Measurements from ENCODE around the gene PLCD4.

Gene PLCD4

DNA sequence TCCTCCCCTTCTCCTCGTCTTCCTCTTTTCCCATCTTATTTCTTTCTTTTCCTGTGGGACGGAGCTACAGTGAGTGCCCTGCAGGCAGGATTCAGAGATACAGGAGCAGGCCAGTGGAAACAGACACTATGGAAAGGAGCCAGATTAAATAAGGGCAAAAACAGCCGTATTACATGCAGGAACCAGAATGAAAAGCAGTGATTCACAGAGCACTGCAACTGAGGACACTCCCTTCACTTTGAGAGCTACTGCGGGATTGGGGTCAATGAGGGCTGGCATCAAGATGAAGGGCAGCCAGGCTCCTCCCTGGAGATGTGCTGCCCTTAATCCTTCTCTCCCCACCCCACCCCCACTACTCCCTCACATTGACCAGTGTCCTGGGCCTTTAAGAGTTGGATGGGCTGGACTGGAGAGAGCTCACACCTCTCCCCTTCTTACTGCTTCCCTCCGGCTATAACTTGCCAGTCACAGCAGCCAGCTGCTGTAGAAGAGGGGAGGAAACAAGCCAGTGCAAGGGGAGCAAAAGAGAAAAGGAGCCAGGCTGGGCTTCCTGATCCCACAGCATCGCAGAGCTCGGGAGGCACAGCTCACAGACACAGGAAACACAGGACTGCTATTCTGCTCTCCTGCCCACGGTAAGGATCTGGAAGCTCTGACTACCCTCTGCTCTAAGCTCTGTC lies at the start of gene PLCD4:
Gene PLCD4 (plus strand): TSS at position 464 of the 680 bp plus-strand sequence. CDS start 7,841 bp downstream, outside the sequence.
- DNase-seq (ENCODE audit: low read depth), result peak; percentile 88

DNA sequence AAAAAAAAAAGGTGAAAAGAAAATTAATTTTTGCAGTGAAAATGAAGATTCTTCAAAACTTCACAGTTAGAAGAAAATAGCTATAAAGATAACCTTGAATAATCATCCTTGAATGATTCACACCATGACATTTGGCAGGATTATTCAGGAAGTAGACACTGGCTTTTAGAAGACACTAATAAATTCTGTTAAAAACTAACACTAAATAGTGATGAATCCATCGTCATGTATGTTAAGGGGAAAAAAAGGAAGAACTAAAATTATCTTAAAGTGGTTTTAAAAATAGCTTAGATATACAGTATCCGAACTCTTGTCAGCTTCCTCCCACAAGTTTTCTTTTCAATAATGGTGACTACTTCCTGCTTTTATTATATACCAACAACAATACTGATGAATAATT lies 49.8 kb upstream of the PLCD4 start:
- DNase-seq (ENCODE audit: low read depth), result no peak

DNA sequence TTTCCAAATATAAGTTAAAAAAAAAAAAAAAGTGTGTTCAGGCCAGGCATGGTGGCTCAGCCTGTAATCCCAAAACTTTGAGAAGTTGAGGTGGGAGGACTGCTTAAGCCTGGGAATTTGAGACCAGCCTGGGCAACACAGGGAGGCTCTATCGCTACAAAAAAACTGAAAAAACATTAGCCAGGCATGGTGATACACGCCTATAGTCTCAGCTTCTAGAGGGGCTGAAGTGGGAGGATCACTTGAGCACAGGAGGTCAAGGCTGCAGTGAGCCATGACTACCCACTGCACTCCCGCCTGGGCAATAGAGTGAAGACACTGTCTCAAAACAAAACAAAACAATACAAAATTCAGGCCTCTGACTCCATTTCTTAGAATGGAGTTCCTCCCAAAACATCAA lies 48.7 kb upstream of the PLCD4 start:
- DNase-seq (ENCODE audit: low read depth), result no peak

DNA sequence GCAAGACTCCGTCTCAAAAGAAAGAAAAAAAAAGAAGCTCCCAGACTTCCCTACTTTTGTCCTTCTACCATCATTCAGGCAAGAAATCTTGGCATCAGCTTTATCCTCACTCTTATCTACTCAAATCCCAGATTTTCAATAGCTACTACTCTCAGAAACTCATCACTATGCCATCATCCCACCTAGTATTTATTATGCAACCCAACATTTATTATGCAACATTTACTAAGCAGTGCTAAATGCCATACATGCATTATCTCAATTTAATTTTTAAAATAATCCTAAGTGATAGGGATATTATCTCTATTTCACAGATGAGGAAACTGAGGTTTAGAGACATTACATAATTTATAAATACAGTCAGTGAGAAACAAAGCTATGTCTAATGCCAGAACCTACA lies 43.6 kb upstream of the PLCD4 start:
- DNase-seq (ENCODE audit: low read depth), result no peak

DNA sequence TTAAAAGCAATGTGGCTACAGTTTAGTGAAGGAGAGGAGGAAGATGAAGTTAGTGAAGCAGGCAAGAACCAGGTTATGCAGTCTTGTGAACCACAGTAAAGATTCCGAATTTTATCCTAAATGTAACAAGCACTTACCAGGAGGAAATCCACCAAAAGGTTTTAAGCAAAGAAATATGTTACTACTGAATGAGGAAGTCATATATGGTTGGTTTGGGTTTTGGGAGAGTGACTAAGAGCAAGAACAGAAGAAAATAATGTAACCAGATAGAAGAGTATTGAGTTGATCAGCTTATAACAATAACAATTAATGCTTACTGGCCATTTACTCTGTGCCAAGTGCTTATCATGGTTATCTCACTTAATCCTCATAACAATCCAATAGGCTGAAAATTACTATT lies 41.4 kb upstream of the PLCD4 start:
- no peak for DNase-seq (ENCODE audit: low read depth)

DNA sequence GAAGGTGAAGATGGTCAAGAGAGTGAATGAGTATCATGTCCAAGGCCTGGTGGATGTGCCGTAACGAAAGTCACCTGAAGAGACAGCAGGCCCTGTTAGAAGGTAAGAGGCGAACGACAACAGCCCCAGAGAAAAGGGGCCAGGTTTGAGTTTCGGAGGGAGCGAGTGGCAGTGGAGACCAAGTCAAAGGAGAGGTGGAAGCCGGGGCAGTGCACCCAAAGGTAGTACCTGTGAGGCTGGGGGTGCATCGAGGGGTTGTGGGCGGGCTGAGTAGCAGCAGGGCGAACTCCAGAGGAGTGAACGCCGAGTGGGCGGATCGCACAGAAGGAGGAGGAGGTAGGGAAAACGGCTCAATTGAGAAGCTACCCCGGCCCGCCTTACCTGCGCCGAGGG lies 39.9 kb upstream of the PLCD4 start:
- peak; percentile 6 for DNase-seq (ENCODE audit: low read depth)

DNA sequence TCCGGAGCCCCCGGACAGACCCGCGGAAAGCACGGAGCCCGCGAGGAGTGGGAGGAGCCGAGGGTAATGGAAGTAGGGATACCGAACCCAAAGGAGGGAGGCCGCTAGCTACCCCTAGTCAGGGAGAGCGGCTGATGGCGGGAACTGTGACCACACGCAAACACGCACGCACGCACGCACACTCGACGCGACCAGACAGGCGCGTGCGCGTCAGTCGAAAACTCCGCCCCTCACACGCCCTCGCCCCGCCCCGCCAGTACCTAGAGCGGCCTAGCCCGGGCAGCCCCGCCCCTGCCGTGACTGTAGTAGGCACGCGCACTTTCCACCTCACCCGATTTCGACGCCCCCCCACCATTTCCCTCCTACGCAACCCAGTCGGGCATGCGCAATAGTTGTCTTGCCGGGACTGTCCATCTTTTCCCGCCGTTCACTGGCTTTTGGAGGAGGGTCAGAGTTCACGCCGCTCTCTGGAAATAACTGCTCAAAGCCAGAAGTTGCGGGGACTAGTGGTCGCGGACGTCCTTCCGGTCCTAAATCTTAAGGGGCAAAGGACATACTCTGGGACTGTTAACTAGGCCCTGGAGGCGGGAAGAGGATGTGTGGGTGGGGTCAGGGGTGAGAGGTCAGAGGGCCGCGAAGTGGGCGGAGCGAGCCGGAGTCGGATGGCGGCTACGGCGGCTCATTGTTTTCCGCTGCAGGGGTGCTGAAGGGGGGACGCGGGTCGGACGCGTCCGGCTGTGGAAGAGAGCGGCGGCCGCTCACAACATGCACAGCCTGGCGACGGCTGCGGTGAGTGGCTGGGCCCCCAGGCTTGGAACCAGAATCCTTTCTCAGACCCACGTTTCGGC lies 39.3 kb upstream of the PLCD4 start, which contains the start of the genes CNOT9 and USP37:
Gene CNOT9 (plus strand): TSS at position 650 of the 848 bp plus-strand sequence. CDS start 116 bp downstream, at position 766.
Gene USP37 (minus strand): TSS at position 162 of the 848 bp plus-strand sequence. CDS start 9,698 bp downstream, outside the sequence.
- peak; percentile 98 for DNase-seq (ENCODE audit: low read depth)

DNA sequence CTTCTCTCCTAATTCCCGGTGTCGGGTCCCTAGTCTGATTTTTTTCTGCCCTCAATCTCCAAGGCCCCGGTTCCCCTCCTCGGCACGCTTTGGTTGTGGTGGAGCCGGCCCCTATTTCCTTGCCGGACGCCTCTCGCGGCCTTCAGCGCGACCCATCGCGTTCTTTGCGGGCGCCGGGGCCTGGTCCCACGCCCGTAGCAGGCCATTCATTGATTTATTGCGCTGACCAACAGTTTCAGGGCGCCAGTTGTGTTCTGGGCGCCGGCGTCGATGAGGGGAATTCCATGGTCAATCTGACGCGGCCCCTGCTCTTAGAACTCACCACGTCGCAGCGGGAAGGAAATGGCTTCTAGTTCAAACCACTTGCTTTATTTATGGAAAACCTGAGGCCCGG lies 38.7 kb upstream of the PLCD4 start:
- DNase-seq (ENCODE audit: low read depth), result peak; percentile 84

DNA sequence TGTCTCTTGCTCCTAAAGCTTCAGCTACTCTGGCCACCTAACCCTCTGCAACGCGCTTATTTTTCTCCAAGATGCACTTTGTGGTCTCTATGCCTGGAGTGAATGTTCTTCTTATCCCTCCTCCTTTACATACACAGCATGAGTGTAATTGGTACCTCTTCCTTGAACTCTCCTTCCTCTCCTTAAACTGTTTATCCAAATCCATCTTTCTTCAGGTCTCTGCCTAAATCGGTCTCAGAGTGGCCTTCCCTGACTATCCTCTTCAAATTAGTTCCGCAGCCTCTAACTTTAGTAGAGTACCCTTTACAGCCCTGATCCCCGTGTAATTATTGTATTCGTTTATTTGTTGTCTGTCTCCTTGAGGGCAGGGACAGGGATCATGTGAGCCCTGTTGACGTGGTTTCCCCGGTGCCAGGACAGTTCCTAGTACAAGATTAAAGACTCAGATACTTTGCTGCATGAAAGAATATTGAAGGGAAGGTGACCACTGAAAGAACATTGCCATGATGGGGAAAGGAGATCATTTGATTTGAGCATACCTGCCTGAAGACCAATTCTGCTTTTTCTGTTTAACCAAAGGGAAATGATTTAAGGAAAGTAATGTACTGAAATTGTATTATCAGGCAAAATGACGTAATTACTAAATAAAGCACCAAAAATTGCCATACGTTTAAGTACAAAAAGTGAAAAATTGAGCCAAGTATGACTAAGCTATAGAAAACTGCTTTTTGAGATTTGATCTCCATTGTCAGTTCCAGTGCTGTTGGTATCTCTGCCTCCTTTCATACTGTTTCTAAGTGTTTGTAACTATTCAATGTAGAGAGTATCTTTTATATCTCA lies 37.8 kb upstream of the PLCD4 start:
- peak; percentile 80 for DNase-seq (ENCODE audit: low read depth)

DNA sequence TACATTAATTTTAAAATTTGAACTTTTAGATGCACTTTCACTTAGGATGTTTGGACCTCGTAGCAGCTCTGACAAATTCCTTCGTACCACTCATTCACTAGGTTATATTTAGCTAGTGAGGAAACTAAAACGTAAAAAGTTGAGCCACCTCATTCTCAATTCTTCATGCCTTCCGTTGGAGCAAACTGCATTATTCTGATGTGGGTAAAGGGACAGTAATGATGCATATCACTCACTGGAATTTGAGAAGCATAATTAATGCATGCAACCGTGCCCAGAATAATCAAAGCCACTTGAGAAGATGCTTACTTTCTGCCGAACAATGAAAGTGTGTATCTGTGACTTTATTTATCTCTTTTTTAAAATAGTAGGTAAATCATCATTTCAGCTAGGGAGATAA lies 36.8 kb upstream of the PLCD4 start:
- DNase-seq (ENCODE audit: low read depth), result peak; percentile 48

DNA sequence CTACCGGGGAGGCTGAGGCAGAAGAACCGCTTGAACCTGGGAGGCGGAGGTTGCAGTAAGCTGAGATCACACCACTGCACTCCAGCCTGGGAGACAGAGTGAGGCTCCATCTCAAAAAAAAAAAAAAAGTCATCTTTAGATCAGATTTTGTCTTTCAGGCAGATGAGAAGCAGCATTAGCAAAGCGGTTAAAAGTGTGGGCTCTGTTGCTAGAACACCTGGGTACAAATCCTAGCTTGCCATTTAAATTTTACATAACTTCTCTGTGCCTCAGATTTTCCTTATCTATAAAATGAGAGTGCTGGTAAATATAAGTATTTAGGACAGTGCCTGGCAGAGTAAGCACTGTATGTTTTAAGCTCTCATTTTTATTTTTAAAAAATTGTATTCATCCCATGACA lies 30.8 kb upstream of the PLCD4 start:
- DNase-seq (ENCODE audit: low read depth), result no peak

DNA sequence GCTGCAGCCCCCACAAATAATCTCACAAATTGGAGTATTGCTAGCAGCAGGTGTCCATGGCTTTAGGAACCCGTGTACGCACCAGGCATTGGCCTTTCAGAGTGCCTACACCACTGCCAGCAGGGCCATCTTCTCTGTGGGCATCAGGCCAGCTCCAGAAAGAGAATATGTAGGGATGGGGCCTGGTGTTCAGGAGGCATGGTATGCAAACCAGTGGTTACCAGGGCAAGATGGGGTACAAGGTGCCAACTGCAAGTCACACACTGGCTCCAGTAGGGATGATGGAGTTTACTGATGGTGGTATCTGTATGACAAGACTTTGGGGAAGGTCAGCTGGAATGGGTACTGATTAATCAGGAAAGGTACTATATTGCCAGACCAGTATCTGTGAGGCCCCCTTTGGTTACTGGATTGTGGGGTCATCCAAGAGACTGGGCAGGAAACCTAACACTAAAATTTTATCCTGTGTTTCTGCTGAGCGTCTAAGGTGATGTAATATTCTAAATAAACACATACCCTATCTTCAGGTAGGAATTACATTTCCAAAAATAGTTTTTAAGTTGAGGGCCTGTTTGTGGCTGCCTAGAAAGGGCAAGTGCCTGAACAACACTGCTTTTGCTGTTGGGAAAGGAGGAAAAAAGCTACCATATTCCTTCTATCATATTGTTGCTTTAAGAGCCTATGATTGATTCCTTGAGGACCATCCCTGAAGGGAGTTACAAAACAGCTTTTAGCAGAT lies 30.0 kb upstream of the PLCD4 start:
- no peak for DNase-seq (ENCODE audit: low read depth)

DNA sequence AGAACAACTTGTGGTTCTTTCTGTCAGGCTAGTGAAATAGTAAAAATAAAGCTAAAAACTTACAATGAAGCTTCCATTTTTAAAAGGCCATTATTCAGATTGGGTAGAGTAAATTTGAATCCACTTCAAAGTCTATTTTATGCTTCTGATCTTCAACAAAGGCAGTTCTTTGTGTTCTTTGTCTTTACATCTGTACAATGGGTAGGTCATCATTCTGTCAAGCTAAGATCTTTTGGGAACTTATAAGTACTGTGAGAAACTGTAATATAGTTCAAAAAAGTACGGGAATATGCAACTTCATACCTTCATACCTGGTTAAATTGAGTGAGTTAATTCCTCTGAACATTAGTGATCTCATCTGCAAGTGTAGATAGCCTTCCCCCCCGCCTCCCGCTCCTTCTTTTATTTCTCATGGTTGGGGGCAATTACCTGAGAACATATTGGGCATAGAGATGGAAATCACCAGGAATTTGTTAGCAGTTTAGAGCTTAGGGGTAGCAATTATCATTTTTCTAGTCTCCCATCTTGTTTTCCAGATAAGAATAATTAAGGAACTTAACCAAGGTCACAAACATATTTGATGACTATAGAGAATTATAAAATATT lies 29.3 kb upstream of the PLCD4 start:
- no peak for DNase-seq (ENCODE audit: low read depth)

DNA sequence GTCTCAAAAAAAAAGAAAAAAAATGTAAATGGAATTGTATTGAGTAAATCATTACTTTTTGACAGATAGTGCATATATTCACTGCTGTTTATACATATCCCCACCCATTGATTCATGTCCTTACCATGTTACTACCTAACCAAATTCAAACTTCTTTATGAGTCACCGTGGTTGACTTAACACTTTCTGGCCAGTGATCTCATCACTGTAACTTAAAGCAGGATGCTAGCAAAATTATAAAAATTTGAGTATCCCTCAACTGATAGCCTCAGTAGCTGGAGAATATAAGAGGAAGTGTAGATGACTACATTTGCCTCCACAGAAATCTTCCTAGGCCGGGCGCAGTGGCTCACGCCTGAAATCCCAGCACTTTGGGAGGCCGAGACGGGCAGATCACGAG lies 25.6 kb upstream of the PLCD4 start:
- DNase-seq (ENCODE audit: low read depth), result peak; percentile 80

DNA sequence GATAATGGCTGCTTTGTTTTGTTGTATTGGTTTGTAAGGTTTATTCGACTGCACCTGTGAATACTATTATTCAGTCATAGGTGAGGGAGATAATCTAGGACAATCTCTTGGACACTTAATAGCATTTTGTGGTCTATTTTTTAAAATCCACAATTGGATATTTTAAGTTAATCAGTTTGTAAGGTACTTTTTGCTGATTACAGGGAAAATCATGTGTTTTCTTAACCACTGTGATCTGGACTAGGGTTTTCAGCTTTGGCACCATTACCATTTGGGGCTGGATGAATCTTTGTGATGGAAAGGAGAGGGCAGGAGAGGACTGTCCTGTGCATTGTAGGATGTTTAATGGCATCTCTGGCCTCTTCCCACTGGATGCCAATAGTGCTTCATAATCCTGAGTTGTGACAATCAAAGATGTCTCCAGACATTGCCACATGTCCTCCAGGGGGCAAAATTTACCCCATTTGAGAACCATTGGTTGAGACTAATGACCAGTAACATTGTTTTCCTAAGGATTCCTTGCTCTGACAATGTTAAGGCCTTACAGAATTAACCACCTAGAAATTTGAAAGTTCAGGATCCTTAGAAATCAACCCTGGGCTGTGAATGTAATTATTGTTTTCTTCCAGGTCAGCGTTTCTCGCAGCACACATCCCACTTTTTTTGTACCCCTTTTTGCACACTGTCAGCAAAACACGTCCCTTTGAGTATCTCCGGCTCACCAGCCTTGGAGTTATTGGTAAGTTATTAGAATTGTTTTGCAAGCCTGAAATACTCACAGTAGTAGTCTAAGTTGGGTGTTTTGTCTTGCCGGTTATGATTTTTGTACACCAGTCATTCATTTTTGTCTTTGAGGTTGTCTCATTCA lies 23.5 kb upstream of the PLCD4 start:
- no peak for DNase-seq (ENCODE audit: low read depth)

DNA sequence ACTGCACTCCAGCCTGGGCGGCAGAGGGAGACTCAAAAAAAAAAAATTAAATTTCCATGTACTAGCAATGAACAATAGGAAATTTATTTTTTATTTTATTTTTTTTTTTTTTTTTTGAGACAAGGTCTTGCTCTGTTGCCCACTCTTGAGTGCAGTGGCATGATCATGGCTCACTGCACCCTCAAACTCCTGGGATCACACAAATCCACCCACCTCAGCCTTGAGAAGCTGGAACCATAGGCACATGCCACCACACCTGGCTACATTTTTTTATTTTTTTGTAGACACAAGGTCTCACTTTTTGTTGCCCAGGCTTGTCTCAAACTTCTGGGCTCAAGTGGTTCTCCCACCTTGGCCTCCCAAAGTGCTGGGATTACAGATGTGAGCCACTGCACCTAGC lies 22.2 kb upstream of the PLCD4 start:
- no peak for DNase-seq (ENCODE audit: low read depth)

DNA sequence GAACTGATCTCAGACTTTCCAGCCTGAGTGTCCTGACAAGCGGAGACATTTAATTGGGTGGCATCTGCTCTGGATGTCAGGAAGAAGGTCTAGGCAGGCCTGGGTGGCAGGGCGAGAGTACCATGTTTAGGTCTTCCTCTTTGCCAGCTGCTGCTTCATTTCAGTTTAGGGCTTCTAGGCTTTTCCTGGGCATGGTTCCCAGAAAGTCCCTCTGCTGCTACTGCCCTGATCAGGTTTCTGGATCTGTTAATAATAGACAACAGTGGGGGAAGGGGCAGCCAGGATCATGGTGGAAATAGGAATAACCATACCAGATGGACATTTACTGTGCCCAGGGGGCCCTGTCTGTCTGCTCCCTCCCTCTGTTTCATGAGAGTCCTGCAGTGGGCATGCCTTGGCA lies 2.3 kb upstream of the PLCD4 start:
- DNase-seq (ENCODE audit: low read depth), result peak; percentile 61

DNA sequence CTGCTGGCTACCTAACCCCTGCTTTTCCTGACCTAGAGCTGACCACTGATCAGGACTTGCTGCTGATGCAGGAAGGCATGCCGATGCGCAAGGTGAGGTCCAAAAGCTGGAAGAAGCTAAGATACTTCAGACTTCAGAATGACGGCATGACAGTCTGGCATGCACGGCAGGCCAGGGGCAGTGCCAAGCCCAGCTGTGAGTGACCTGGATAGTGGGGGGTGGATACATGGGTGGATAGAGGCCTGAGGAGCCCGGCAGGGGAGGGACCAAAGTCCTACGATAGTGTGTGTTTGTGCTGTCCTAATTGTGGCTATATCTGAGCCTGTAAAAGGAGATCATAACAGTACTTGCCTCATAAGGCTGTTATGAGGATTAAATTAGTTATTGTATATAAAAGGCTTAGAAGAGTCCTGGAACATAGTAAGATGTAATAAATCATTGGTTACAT lies 8.2 kb downstream of the PLCD4 start:
- no peak for DNase-seq (ENCODE audit: low read depth)

DNA sequence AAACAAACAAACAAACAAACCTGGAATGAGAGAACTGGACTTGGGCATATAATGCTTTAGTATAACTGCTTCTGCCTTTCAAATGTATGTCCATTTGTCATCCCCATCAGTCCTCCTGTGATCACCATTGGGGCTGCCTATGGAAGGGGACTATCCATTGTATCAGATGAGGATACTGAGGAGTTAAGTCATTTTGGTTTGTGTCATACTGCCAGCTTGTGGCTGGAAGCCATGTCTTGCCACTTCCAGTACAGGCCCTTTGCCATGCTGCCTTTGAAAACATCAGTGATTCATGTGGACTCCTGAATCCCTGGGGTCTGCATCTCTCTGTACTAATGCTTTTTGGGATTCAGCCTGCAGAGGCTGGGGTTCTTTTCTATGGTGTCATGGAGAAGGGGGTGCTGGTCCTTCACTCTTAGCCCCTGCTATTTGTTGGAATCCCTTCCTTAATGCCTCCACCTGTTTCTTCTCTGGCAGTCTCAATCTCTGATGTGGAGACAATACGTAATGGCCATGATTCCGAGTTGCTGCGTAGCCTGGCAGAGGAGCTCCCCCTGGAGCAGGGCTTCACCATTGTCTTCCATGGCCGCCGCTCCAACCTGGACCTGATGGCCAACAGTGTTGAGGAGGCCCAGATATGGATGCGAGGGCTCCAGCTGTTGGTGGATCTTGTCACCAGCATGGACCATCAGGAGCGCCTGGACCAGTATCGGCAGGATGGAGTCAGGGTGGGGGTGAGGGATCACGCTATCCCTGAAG lies 10.6 kb downstream of the PLCD4 start:
- no peak for DNase-seq (ENCODE audit: low read depth)

All from iris pigment epithelial cell (primary cell).